ENCODE data around the gene SLC6A5.

DNA sequence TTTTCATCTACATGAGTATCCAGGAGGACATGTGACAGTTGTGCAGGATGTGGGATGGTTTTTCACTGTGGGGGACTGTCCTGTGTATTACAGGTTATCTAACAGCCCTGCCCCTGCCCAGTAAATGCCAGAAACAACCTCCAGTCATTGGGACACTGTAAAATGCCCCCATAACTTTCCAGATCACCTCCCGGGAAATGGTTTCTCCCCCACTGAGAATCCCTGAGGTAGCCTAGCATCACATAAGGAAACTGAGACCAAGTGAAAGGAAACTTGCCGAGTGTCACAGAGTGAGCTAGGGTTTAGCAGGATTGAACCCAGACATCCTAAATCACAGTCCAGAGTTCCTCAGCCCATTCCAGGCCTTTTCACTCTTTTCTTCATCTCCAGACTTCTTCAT, 48.3 kb upstream of the SLC6A5 start:
- TF ChIP-seq, protein P1, sequence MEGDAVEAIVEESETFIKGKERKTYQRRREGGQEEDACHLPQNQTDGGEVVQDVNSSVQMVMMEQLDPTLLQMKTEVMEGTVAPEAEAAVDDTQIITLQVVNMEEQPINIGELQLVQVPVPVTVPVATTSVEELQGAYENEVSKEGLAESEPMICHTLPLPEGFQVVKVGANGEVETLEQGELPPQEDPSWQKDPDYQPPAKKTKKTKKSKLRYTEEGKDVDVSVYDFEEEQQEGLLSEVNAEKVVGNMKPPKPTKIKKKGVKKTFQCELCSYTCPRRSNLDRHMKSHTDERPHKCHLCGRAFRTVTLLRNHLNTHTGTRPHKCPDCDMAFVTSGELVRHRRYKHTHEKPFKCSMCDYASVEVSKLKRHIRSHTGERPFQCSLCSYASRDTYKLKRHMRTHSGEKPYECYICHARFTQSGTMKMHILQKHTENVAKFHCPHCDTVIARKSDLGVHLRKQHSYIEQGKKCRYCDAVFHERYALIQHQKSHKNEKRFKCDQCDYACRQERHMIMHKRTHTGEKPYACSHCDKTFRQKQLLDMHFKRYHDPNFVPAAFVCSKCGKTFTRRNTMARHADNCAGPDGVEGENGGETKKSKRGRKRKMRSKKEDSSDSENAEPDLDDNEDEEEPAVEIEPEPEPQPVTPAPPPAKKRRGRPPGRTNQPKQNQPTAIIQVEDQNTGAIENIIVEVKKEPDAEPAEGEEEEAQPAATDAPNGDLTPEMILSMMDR (IDR thresholded peaks at IDR 0.05 in 4 of 5, conservative IDR thresholded peaks at IDR 0.05 in 1 of 5): no peak
- TF ChIP-seq POLR2A (IDR thresholded peaks at IDR 0.05): no peak
